UCSD-AML1 (cell line): ENCODE measurements around the gene NRP2.
A peak's percentile ranks its signal among the peaks of the same experiment; 100 is the strongest.

Experiments used
- DNase-seq: peaks from one replicate; lab custom pipeline; 2025; ENCODE audit not compliant: unreplicated experiment; lab: John Stamatoyannopoulos, UW

The NRP2 gene

GRCh38 chr2:205686783-205687640 lies 4.7 kb downstream of the NRP2 start:
- no peak for DNase-seq

- DNase-seq = no peak
Measured at GRCh38 chr2:205687641-205687956, 5.3 kb downstream of the NRP2 start.

GRCh38 chr2:205688417-205689200 lies 6.3 kb downstream of the NRP2 start:
- DNase-seq = no peak

GRCh38 chr2:205689820-205690219 lies 7.5 kb downstream of the NRP2 start:
- no peak for DNase-seq

- DNase-seq = no peak
Measured at GRCh38 chr2:205692104-205692503, 9.8 kb downstream of the NRP2 start.

GRCh38 chr2:205694256-205694655 lies 12.0 kb downstream of the NRP2 start:
- no peak for DNase-seq

GRCh38 chr2:205695460-205695991 lies 13.2 kb downstream of the NRP2 start:
- DNase-seq = no peak

- DNase-seq = no peak
Measured at GRCh38 chr2:205696331-205696926, 14.1 kb downstream of the NRP2 start.

- DNase-seq = no peak
Measured at GRCh38 chr2:205696927-205697441, 14.7 kb downstream of the NRP2 start.

GRCh38 chr2:205698286-205699268 lies 16.3 kb downstream of the NRP2 start:
- no peak for DNase-seq

GRCh38 chr2:205699515-205700289 lies 17.4 kb downstream of the NRP2 start:
- DNase-seq = no peak

- peak; percentile 61 for DNase-seq
Measured at GRCh38 chr2:205700331-205701132, 18.2 kb downstream of the NRP2 start.

- DNase-seq = no peak
Measured at GRCh38 chr2:205701509-205701908, 19.2 kb downstream of the NRP2 start.

- no peak for DNase-seq
Measured at GRCh38 chr2:205702576-205702975, 20.3 kb downstream of the NRP2 start.

- no peak for DNase-seq
Measured at GRCh38 chr2:205703471-205704126, 21.3 kb downstream of the NRP2 start.

- DNase-seq = no peak
Measured at GRCh38 chr2:205704127-205704741, 21.9 kb downstream of the NRP2 start.

GRCh38 chr2:205705511-205706349 lies 23.4 kb downstream of the NRP2 start:
- no peak for DNase-seq
